ENCODE results near the gene KY. TPM values are rescaled to one million over a fixed set of nuclear protein-coding genes. Genes with fewer than 3 reads are reported as not detected.

KY gene
- total RNA-seq, 1 donor from 2014 or later = not detected

DNA sequence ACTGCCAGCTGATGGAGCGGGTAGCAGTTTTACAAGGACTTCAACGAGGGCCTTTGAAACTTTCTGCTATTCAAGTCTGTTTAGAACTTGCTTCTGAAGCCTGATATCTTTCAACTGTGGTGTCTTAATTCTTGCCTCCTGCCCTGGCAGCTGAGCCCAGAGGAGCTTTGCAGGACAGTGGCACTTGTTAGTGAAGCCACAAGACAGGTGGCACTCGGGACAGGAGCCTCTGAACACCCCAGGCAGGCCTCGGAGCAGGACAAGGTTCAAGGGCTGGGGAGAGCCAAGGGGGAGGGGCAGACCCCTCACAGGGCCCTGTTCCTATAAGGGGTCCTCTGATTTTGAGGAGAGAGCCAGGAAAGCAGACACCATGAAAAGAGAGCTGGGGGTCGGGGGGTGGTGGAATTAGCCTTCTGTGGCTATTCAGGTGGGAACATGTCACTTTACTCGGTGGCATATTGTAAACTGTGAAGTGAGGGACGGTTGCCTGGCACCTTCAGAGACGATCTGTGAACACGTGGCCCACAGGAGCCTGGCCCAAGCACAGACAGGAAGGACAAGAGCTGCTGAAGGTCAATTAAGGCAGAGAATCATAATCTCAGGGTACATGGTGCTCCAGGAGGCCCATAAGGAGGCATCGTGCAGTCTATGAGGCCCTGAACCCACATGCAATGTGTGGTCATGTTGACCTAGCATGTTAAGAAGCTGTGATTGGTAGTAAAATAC lies 30.1 kb upstream of the KY start:
- DNase-seq (no peak), ATAC-seq (ENCODE audit: low read depth) (no peak)
- ChIA-PET CTCF (no interaction called here), POLR2A (no interaction called here)
- Mint-ChIP-seq H3K27ac (no peak overlapping the region), H3K36me3 (ENCODE audit: low read depth) (no peaks in the 10 kb centered on the region), H3K27me3 (peaks cover 3% of the 10 kb centered on the region), H3K9me3 (peaks cover 6% of the 10 kb centered on the region), H3K4me3 (no peak overlapping the region), H3K4me1 (no peaks in the 10 kb centered on the region)
- intact Hi-C loops (cut with micrococcal nuclease) = no loop called here
- TF ChIP-seq, protein P1, sequence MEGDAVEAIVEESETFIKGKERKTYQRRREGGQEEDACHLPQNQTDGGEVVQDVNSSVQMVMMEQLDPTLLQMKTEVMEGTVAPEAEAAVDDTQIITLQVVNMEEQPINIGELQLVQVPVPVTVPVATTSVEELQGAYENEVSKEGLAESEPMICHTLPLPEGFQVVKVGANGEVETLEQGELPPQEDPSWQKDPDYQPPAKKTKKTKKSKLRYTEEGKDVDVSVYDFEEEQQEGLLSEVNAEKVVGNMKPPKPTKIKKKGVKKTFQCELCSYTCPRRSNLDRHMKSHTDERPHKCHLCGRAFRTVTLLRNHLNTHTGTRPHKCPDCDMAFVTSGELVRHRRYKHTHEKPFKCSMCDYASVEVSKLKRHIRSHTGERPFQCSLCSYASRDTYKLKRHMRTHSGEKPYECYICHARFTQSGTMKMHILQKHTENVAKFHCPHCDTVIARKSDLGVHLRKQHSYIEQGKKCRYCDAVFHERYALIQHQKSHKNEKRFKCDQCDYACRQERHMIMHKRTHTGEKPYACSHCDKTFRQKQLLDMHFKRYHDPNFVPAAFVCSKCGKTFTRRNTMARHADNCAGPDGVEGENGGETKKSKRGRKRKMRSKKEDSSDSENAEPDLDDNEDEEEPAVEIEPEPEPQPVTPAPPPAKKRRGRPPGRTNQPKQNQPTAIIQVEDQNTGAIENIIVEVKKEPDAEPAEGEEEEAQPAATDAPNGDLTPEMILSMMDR (IDR thresholded peaks at IDR 0.05) = no peak

- intact Hi-C loops (cut with micrococcal nuclease) = no loop called here
- POLR2A ChIA-PET = no interaction called here
- no peak overlapping the region for H3K27ac Mint-ChIP-seq
- CTCF ChIA-PET = no interaction called here
- H3K36me3 Mint-ChIP-seq (ENCODE audit: low read depth) = no peaks in the 10 kb centered on the region
- peaks cover 25% of the 10 kb centered on the region for H3K9me3 Mint-ChIP-seq
- peaks cover 3% of the 10 kb centered on the region for H3K27me3 Mint-ChIP-seq
- DNase-seq (no peak), ATAC-seq (ENCODE audit: low read depth) (no peak)
- TF ChIP-seq, protein P1 (IDR thresholded peaks at IDR 0.05) = no peak
- no peaks in the 10 kb centered on the region for H3K4me1 Mint-ChIP-seq
- H3K4me3 Mint-ChIP-seq = no peak overlapping the region
Observed at GRCh38 chr3:134677987-134678308, 27.1 kb upstream of the KY start.

- H3K27ac Mint-ChIP-seq = no peak overlapping the region
- ChIA-PET CTCF (no interaction called here), POLR2A (no interaction called here)
- TF ChIP-seq, protein P1 (IDR thresholded peaks at IDR 0.05) = no peak
- H3K9me3 Mint-ChIP-seq = peaks cover 25% of the 10 kb centered on the region
- H3K27me3 Mint-ChIP-seq = peaks cover 3% of the 10 kb centered on the region
- DNase-seq (no peak), ATAC-seq (ENCODE audit: low read depth) (no peak)
- no peaks in the 10 kb centered on the region for H3K36me3 Mint-ChIP-seq (ENCODE audit: low read depth)
- H3K4me1 Mint-ChIP-seq = no peaks in the 10 kb centered on the region
- no peak overlapping the region for H3K4me3 Mint-ChIP-seq
- intact Hi-C loops (cut with micrococcal nuclease) = no loop called here
Observed at GRCh38 chr3:134677196-134677986, 26.6 kb upstream of the KY start.

DNA sequence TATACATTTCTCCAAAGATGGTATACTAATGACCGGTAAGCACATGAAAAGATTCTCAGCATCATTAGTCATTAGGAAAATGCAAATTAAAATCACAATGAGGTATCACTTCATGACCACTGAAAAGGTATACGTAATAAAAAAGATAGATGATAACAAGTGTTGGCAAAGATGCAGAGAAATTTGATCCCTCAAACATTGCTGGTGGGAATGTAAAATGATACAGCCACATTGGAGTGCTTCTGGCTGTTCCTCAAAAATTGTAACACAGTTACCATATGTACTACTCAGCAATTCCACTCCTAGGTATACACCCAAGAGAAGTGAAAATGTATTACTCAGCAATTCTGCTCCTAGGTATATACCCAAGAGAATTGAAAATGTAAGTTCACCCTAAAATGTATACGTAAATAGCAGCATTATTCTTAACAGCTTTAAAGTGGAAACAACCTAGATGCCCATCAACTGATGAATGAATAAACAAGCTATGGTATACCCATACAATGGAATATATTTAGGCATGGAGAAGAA lies 25.0 kb upstream of the KY start:
- TF ChIP-seq, protein P1 (IDR thresholded peaks at IDR 0.05) = no peak
- DNase-seq (no peak), ATAC-seq (ENCODE audit: low read depth) (no peak)
- H3K27ac Mint-ChIP-seq = no peak overlapping the region
- H3K4me3 Mint-ChIP-seq = no peak overlapping the region
- peaks cover 25% of the 10 kb centered on the region for H3K9me3 Mint-ChIP-seq
- no peaks in the 10 kb centered on the region for H3K4me1 Mint-ChIP-seq
- no peaks in the 10 kb centered on the region for H3K36me3 Mint-ChIP-seq (ENCODE audit: low read depth)
- POLR2A ChIA-PET = no interaction called here
- no peaks in the 10 kb centered on the region for H3K27me3 Mint-ChIP-seq
- CTCF ChIA-PET = no interaction called here
- intact Hi-C loops (cut with micrococcal nuclease) = no loop called here

- Mint-ChIP-seq H3K36me3 (ENCODE audit: low read depth) (no peaks in the 10 kb centered on the region), H3K27me3 (no peaks in the 10 kb centered on the region), H3K27ac (no peak overlapping the region), H3K9me3 (peaks cover 25% of the 10 kb centered on the region), H3K4me3 (no peak overlapping the region), H3K4me1 (no peaks in the 10 kb centered on the region)
- intact Hi-C loops (cut with micrococcal nuclease) = no loop called here
- TF ChIP-seq, protein P1 (IDR thresholded peaks at IDR 0.05) = no peak
- DNase-seq (no peak), ATAC-seq (ENCODE audit: low read depth) (no peak)
- ChIA-PET POLR2A (no interaction called here), CTCF (no interaction called here)
Observed at GRCh38 chr3:134672571-134672970, 21.7 kb upstream of the KY start.

Measured in activated B cell treated with CpG ODN at 0.5 μM for 24 hours (primary cell).